WI38 (cell line): ENCODE results near the gene TRIM69.

Experiments used
- H3K4me3 ChIP-seq: 2 replicates; pipeline ENCODE4 v1.5.1; 2011; ENCODE audit warnings: low read depth, mild to moderate bottlenecking, control low read depth, low read length
- CTCF ChIP-seq: IDR thresholded peaks from 2 replicates; pipeline ENCODE4 v1.5.1; 2012; ENCODE audit warnings: low read depth, mild to moderate bottlenecking, control low read depth, low read length

The TRIM69 gene

GRCh38 chr15:44775953-44776352, 39.6 kb downstream of the TRIM69 start:
- no peak overlapping the region for H3K4me3 ChIP-seq
- TF ChIP-seq CTCF = no peak

- no peak for TF ChIP-seq CTCF
- H3K4me3 ChIP-seq = no peak overlapping the region
Measured at GRCh38 chr15:44779761-44780160, 43.4 kb downstream of the TRIM69 start.

- H3K4me3 ChIP-seq = no peak overlapping the region
- no peak for TF ChIP-seq CTCF
Measured at GRCh38 chr15:44780608-44781007, 44.3 kb downstream of the TRIM69 start.

GRCh38 chr15:44781128-44781810, 44.9 kb downstream of the TRIM69 start:
- TF ChIP-seq CTCF = no peak
- no peak overlapping the region for H3K4me3 ChIP-seq

GRCh38 chr15:44782516-44782915, 46.2 kb downstream of the TRIM69 start:
- H3K4me3 ChIP-seq = no peak overlapping the region
- no peak for TF ChIP-seq CTCF

GRCh38 chr15:44784918-44785274, 48.6 kb downstream of the TRIM69 start:
- H3K4me3 ChIP-seq = peak overlapping the region; percentile 69; the same call in 1 of the 2 replicates

- TF ChIP-seq CTCF = no peak
- no peak overlapping the region for H3K4me3 ChIP-seq
Measured at GRCh38 chr15:44788748-44789147, 52.4 kb downstream of the TRIM69 start.

- no peak for TF ChIP-seq CTCF
- H3K4me3 ChIP-seq = no peak overlapping the region
Measured at GRCh38 chr15:44790215-44790614, 53.9 kb downstream of the TRIM69 start.
